ENCODE data around the gene CD28. TPM values are rescaled to one million over a fixed set of nuclear protein-coding genes. Genes with fewer than 3 reads are reported as not detected.

Gene CD28
- total and polyA plus RNA-seq, 7 donors: 0.01 to 0.71 (median 0.17) TPM

DNA sequence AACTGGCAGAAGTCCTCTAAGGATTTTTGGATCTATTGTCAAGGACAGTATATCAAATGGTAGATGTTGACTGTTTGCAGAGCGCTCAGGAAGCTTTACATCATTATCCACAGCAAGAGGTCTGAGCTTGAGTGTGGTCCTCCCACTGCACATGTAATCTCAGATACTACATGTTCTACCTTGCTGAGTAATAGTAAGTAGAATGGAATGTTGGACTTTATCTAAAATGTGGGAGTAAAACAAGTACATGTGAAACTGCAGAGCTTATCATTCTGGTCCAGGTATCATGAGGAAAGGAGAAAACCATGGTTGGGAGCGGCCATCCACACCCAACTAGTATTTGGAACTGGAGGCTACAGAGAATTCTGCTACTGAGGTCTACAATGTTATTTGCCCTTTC lies 19.3 kb upstream of the CD28 start:
- peaks cover 86% of the 10 kb centered on the region for H3K4me1 ChIP-seq
- H3K27ac ChIP-seq: no peak overlapping the region
- ATAC-seq (no peak), DNase-seq (no peak)
- H3K27me3 ChIP-seq (ENCODE audit: insufficient read depth in 3 of 3, low read length in 2 of 3): no peaks in the 10 kb centered on the region
- no peaks in the 10 kb centered on the region for H3K36me3 ChIP-seq (ENCODE audit: insufficient read depth in 1 of 2, low read depth in 1 of 2)
- intact Hi-C loops (cut with DNase I): loop anchor here in 1 of 2 donors (5.0 to 10.0 kb wide), 2 partner anchors 45 to 218 kb away; no protein-coding TSS in a partner anchor
- no peaks in the 10 kb centered on the region for H3K9me3 ChIP-seq
- TF ChIP-seq, protein P1, sequence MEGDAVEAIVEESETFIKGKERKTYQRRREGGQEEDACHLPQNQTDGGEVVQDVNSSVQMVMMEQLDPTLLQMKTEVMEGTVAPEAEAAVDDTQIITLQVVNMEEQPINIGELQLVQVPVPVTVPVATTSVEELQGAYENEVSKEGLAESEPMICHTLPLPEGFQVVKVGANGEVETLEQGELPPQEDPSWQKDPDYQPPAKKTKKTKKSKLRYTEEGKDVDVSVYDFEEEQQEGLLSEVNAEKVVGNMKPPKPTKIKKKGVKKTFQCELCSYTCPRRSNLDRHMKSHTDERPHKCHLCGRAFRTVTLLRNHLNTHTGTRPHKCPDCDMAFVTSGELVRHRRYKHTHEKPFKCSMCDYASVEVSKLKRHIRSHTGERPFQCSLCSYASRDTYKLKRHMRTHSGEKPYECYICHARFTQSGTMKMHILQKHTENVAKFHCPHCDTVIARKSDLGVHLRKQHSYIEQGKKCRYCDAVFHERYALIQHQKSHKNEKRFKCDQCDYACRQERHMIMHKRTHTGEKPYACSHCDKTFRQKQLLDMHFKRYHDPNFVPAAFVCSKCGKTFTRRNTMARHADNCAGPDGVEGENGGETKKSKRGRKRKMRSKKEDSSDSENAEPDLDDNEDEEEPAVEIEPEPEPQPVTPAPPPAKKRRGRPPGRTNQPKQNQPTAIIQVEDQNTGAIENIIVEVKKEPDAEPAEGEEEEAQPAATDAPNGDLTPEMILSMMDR (IDR thresholded peaks at IDR 0.05): no peak
- 67 to 98% (median 95%) methylated on average over 2 of the region's 2 CpGs for WGBS, 3 donors
- no peak overlapping the region for H3K4me3 ChIP-seq

DNA sequence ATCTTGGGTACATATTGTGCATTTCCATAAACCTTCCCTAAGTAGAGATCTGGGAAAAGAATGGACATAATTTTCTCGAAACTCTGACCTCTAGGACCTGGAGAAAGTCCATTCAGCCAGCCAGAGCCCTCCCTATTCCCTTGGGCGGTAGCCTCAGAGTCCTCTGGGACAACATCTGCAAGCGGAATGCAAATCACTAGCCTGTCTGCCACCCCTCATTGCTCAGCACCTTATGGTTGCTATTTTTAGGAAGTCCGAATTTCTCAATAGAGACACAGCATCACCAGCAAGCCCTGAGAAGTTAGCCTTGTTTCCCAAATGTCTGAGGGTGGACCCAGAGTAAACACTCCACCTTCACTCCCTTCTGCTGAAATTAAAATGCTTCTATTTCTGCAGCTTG lies 17.6 kb upstream of the CD28 start:
- Histone ChIP-seq H3K4me1 (peaks cover 70% of the 10 kb centered on the region), H3K4me3 (no peak overlapping the region), H3K36me3 (ENCODE audit: insufficient read depth in 1 of 2, low read depth in 1 of 2) (no peaks in the 10 kb centered on the region), H3K27ac (peak overlapping the region; percentile 84), H3K27me3 (ENCODE audit: insufficient read depth in 3 of 3, low read length in 2 of 3) (no peaks in the 10 kb centered on the region), H3K9me3 (no peaks in the 10 kb centered on the region)
- peak; percentile 57 to 82 (median 78) for ATAC-seq
- intact Hi-C loops (cut with DNase I): loop anchor here in 1 of 2 donors (5.0 to 10.0 kb wide), 2 partner anchors 44 to 216 kb away; no protein-coding TSS in a partner anchor
- DNase-seq: peak; percentile 67 to 83
- TF ChIP-seq, protein P1 (IDR thresholded peaks at IDR 0.05): no peak
- 8 to 32% (median 23%) methylated on average over 4 of the region's 4 CpGs for whole genome bisulfite sequencing, 3 donors

DNA sequence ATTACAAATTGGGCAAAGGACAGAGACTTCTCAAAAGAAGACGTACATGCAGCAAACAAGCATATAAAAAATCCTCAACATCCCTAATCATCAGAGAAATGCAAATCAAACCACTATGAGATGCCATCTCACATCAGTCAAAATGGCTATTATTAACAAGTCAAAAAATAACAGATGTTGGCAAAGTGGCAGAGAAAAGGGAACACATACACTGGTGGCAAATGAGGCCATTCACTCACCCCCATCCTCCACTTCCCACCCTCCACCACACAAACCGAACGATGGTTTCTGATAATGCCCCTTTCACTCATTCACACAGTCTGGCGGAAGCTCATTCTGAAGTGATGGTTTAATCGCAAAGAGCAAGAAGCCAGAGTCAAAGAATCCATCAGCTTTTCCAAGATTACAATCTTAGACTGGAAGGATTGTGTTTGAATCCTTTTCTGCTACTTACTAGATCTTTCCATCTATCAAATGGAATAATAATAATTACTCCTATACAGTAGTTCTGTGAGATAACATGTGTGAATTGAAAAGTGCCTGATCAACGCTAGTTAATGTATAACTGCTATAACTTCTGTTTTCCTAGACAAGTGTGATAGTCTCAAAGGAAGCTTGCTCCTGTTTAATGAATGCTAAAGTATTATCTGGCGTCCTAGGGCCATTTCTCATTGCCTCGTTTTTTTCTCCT lies 16.9 kb upstream of the CD28 start:
- WGBS, 3 donors: 65 to 79% (median 70%) methylated on average over 8 of the region's 8 CpGs
- Histone ChIP-seq H3K27me3 (ENCODE audit: insufficient read depth in 3 of 3, low read length in 2 of 3) (no peaks in the 10 kb centered on the region), H3K27ac (peak overlapping the region; percentile 84), H3K4me3 (no peak overlapping the region), H3K36me3 (ENCODE audit: insufficient read depth in 1 of 2, low read depth in 1 of 2) (no peaks in the 10 kb centered on the region), H3K4me1 (peaks cover 62% of the 10 kb centered on the region), H3K9me3 (no peaks in the 10 kb centered on the region)
- DNase-seq (no peak), ATAC-seq (no peak)
- intact Hi-C loops (cut with DNase I): loop anchor here in 1 of 2 donors (5.0 to 10.0 kb wide), 3 partner anchors 43 to 215 kb away; no protein-coding TSS in a partner anchor
- TF ChIP-seq, protein P1 (IDR thresholded peaks at IDR 0.05): no peak

DNA sequence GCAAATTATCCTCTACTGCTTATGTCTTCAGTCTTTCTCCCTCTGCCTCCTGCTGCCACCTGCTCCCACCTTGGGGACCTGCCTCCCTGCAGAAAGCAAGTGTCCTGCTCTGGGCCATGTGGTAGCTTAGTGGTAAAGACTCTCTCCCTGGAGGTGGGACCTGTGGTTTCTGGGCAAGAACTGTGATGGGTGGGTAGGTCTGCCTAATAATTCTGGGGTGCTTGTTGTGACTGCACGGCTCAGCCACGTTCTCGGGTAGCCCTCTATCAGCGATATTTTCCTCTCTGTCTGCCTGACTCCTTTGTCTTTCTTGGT lies 16.4 kb upstream of the CD28 start:
- WGBS, 3 donors: 31 to 84% (median 42%) methylated on average over 4 of the region's 4 CpGs
- H3K27ac ChIP-seq: peak overlapping the region; percentile 84
- TF ChIP-seq, protein P1 (IDR thresholded peaks at IDR 0.05): no peak

More for the DNA sequence above, 16.4 kb upstream of the CD28 start:
- DNase-seq (no peak), ATAC-seq (peak in 3 of 4 donors; percentile 18 to 31 (median 20))
- intact Hi-C loops (cut with DNase I): loop anchor here in 1 of 2 donors (5.0 kb wide), 1 partner anchor 92 kb away; no protein-coding TSS in a partner anchor
- no peaks in the 10 kb centered on the region for H3K27me3 ChIP-seq (ENCODE audit: insufficient read depth in 3 of 3, low read length in 2 of 3)
- H3K4me1 ChIP-seq: peaks cover 57% of the 10 kb centered on the region
- no peaks in the 10 kb centered on the region for H3K36me3 ChIP-seq (ENCODE audit: insufficient read depth in 1 of 2, low read depth in 1 of 2)
- H3K9me3 ChIP-seq: no peaks in the 10 kb centered on the region
- H3K4me3 ChIP-seq: no peak overlapping the region

Measured in psoas muscle (tissue), 8 donors.